OCI-LY3 (cell line): ENCODE measurements around the gene NFIB.

Source experiments
- EZH2phosphoT487 ChIP-seq: fragments of 200-600 bp; shearing (Covaris generic); IDR thresholded peaks from 2 replicates; pipeline ENCODE4 v1.6.1; 2018; ENCODE audit warnings: antibody characterized with exemption, mixed run types, low read depth
- TF ChIP-seq, protein P1 (sequence below): fragments of 200-600, 300-600 bp; sonication (generic); IDR thresholded peaks from 2 replicates; pipeline ENCODE4 v1.5.1; 2014; ENCODE audit warnings: antibody characterized with exemption, low read length, low read depth

DNA sequence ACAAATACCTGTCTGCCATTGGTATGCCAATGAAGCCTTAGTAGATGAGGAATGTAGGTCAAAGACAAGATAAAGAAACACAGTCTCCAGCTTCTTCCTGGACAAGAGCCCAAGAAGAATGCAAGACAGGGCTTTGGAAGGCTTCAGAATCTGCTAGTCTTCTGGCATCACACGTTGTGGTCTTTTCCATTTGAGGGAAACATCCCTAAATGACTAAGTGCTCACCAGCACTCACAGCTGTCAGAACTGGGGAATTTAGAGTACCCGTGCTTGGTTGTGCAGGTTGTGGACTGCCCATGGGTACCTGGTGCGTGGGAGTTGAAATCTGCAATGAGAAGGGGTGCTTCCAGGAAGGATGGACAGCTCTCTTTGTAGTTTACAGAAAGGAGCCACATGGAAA lies 27.1 kb upstream of the NFIB start:
- TF ChIP-seq, protein P1, sequence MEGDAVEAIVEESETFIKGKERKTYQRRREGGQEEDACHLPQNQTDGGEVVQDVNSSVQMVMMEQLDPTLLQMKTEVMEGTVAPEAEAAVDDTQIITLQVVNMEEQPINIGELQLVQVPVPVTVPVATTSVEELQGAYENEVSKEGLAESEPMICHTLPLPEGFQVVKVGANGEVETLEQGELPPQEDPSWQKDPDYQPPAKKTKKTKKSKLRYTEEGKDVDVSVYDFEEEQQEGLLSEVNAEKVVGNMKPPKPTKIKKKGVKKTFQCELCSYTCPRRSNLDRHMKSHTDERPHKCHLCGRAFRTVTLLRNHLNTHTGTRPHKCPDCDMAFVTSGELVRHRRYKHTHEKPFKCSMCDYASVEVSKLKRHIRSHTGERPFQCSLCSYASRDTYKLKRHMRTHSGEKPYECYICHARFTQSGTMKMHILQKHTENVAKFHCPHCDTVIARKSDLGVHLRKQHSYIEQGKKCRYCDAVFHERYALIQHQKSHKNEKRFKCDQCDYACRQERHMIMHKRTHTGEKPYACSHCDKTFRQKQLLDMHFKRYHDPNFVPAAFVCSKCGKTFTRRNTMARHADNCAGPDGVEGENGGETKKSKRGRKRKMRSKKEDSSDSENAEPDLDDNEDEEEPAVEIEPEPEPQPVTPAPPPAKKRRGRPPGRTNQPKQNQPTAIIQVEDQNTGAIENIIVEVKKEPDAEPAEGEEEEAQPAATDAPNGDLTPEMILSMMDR, result no peak
- no peak for TF ChIP-seq EZH2phosphoT487
